A549 (cell line): Measurements from ENCODE around the gene MYRIP.
"Not testable (repeated sequence)": the region's sequence is repeated elsewhere in the genome, so short reads cannot be mapped to it uniquely, and the experiment has no call there.

Source experiments
- CTCF ChIP-seq: fragments of >200 bp; sonication (Bioruptor Twin); formaldehyde crosslinking; IDR thresholded peaks from 3 replicates; pipeline ENCODE4 v1.5.1; 2016
- EP300 ChIP-seq, 2 experiments: fragments of >200 bp; sonication (Bioruptor Twin); formaldehyde crosslinking; IDR thresholded peaks; 2 replicates in 1 of 2; 3 replicates in 1 of 2; pipeline ENCODE4 v1.6.1; 2016 to 2017
- RARB ChIP-seq: fragments of 250-450 bp; sonication (Bioruptor Pico); IDR thresholded peaks from 2 replicates; pipeline ENCODE4 v1.8.0; 2021; ENCODE audit warnings: mild to moderate bottlenecking, moderate library complexity
- SMC3 ChIP-seq: fragments of >200 bp; sonication (Bioruptor Twin); formaldehyde crosslinking; IDR thresholded peaks from 3 replicates; pipeline ENCODE4 v1.6.1; 2018; ENCODE audit warnings: inconsistent platforms

GRCh38 chr3:39802486-39802885, 6.9 kb upstream of the MYRIP start:
- TF ChIP-seq CTCF; RARB (CRISPR knock-in tag); EP300 (IDR thresholded peaks at IDR 0.05); SMC3: not testable (repeated sequence)
